ENCODE measurements around the gene PLEKHA7. TPM values are rescaled to one million over a fixed set of nuclear protein-coding genes. Genes with fewer than 3 reads are reported as not detected.

The PLEKHA7 gene
- total RNA-seq, 2 experiments from 2014 or later, result 5.1 to 5.6 TPM

DNA sequence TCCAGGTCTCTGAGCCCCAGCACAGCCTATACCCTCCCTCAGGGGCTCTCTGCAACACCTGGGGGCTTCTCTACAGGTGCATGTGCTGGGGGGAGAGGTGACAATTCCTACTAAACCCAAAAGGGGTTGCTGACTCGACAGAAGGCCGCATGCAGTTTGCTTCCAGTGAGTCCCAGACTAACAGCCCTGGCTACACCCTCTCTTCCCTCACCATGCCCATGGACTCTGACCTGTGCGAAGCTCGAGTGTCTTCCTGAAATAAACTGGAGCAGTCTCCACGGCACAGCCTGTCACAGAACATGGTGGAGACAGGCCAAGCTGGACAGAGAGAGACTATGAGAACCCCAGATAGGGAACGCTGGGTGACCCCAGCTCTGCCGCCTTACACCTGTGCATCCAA, 16.6 kb downstream of the PLEKHA7 start:
- Mint-ChIP-seq H3K36me3 (no peaks in the 10 kb centered on the region), H3K27ac (no peak overlapping the region), H3K4me1 (no peaks in the 10 kb centered on the region), H3K9me3 (no peaks in the 10 kb centered on the region), H3K4me3 (no peak overlapping the region), H3K27me3 (peaks cover 5% of the 10 kb centered on the region)
- no peak for DNase-seq

DNA sequence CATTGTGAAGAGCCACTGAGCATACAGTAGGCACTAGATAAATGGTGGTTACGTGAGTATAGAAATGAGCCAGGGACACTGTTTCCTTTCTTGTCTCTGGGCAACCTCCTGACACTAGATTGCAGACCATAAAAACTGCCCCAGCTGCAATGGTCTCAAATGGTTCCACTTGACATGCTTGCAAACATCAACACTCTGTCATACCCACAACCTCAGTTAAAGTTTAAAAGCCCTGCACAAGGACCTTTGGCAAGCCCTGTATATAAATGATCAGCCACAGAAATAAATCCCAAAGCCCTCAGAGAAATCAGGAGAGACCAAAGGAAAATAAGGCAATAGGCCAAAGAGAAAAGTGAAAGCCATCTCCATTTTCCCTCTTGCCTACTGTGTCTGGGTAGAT, 20.7 kb downstream of the PLEKHA7 start:
- no peak overlapping the region for H3K27ac Mint-ChIP-seq

DNA sequence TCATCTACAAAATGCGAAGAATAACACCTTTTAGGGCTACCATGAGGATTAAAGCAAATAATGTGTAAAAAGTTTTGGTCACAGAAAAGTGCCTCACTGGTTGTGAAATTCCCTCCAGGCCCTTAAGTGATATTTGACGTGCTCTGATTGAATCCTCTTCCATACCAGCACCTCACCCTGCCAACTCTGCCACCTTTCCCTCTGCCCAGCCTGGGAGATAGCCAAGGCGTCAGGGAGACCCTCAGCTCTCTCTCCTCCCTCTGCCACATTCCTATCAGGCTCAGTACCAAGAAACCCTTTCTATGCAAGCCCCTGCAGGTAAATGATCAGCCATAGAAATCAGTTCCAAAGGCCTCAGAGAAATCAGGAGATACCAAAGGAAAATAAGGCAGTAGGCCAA, 21.4 kb downstream of the PLEKHA7 start:
- no peak overlapping the region for H3K27ac Mint-ChIP-seq
- H3K36me3 Mint-ChIP-seq, result no peaks in the 10 kb centered on the region
- peaks cover 9% of the 10 kb centered on the region for H3K4me1 Mint-ChIP-seq
- no peaks in the 10 kb centered on the region for H3K9me3 Mint-ChIP-seq
- H3K27me3 Mint-ChIP-seq, result no peaks in the 10 kb centered on the region
- no peak overlapping the region for H3K4me3 Mint-ChIP-seq
- DNase-seq, result no peak

More for the DNA sequence above, 20.7 kb downstream of the PLEKHA7 start:
- Mint-ChIP-seq H3K4me1 (peaks cover 9% of the 10 kb centered on the region), H3K9me3 (no peaks in the 10 kb centered on the region), H3K27me3 (no peaks in the 10 kb centered on the region), H3K4me3 (no peak overlapping the region), H3K36me3 (no peaks in the 10 kb centered on the region)
- DNase-seq, result no peak

DNA sequence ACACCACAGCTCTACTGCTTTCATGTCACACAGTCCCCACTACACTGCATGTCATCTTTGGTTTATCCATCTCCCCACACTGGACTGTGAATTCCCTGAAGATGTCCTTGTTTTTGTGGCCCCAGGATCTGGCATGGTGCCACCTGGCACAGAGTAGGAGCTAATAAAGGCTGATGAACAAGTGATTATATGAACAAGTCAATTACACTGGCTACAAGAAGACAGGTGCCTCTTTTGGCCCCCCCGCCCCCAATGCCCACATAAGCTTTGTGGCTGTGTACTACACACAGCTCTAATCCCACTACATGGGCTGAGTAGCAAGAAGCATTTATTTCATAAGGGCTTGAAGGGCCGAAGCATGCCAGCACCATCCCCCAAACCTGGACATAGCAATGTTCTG, 24.7 kb downstream of the PLEKHA7 start:
- Mint-ChIP-seq H3K27ac (no peak overlapping the region), H3K4me1 (peaks cover 28% of the 10 kb centered on the region), H3K27me3 (no peaks in the 10 kb centered on the region), H3K36me3 (no peaks in the 10 kb centered on the region), H3K4me3 (no peak overlapping the region), H3K9me3 (no peaks in the 10 kb centered on the region)
- no peak for DNase-seq

DNA sequence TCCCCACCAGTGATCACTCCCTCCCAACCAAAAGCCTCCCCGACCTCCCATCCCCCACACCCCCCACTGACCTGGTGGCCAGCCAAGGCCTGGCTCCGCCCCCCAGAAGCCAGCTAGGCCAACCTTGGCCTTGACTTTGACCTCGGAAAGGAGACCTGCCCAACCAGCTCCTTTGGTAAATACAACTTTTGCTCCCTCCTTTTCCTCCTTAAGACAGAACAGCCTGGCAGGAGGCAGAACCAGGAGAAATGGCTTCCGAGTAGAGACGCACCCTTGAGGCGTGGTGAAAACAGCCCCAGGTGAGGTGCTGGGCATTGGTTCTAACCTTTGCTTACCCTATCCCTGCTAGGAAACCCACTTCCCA, 27.0 kb downstream of the PLEKHA7 start:
- no peak for DNase-seq
- no peak overlapping the region for H3K4me3 Mint-ChIP-seq
- no peaks in the 10 kb centered on the region for H3K36me3 Mint-ChIP-seq
- peaks cover 28% of the 10 kb centered on the region for H3K4me1 Mint-ChIP-seq
- no peaks in the 10 kb centered on the region for H3K27me3 Mint-ChIP-seq
- no peaks in the 10 kb centered on the region for H3K9me3 Mint-ChIP-seq
- H3K27ac Mint-ChIP-seq, result no peak overlapping the region

DNA sequence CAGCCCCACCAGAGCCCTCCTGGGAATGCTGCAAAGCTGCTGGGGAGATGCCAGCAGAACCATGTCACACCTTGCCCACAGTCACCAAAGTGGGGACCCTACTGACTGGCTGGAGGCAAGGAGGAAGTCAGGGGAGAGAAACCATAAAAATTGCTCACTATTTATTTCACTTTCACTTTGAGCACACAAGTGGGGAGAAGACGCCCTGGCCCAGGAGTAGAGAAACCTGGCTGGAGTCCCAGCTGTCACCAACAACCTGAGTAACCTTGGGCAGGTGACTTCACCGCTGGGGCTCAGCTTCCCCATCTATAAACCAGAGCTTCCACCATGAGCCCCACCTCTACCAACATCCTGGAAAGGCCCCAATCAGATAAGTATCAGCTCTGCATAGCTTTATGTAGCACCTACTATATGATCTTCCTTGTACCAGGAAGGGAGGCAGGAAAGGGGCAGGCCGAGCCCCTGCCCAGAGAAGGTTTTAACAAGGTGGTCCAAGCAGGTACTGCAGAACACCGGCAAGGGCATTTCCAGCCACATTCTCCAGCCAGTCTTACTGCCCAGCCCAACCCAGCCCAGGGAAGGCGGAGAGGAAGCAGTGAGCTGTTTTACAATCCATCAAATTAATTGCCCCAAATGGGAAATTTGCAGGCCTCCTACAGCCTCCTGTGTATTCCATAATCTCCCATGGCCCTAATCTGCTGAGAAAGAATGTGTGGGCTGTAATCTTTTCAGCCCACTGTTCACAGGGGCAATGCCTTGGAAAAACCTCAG, 27.6 kb downstream of the PLEKHA7 start:
- H3K4me1 Mint-ChIP-seq, result peaks cover 28% of the 10 kb centered on the region
- peak overlapping the region; percentile 70 for H3K27ac Mint-ChIP-seq
- peak; percentile 74 for DNase-seq
- no peaks in the 10 kb centered on the region for H3K36me3 Mint-ChIP-seq
- no peak overlapping the region for H3K4me3 Mint-ChIP-seq
- H3K9me3 Mint-ChIP-seq, result no peaks in the 10 kb centered on the region
- H3K27me3 Mint-ChIP-seq, result no peaks in the 10 kb centered on the region

DNA sequence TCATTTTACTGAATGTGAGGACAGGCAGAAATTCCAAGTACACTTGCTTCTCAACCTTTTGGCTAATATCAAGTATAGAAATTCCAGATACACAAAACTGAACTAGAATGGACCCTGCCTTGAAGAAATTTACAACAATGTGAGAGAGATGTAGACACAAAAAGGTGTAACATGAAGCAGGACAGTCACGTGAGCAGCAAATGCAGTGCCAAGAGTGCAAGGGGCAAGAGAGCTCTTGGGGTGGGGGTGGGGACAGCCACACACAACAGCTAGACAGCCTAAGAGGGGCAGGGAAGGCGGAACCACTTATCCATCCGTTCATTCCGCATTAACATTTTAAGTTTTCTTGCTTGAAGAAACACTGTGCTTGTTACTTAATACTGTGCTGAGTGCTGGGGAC, 28.9 kb downstream of the PLEKHA7 start:
- Mint-ChIP-seq H3K27ac (no peak overlapping the region), H3K4me3 (no peak overlapping the region), H3K4me1 (peaks cover 28% of the 10 kb centered on the region), H3K36me3 (no peaks in the 10 kb centered on the region), H3K9me3 (no peaks in the 10 kb centered on the region), H3K27me3 (no peaks in the 10 kb centered on the region)
- no peak for DNase-seq

DNA sequence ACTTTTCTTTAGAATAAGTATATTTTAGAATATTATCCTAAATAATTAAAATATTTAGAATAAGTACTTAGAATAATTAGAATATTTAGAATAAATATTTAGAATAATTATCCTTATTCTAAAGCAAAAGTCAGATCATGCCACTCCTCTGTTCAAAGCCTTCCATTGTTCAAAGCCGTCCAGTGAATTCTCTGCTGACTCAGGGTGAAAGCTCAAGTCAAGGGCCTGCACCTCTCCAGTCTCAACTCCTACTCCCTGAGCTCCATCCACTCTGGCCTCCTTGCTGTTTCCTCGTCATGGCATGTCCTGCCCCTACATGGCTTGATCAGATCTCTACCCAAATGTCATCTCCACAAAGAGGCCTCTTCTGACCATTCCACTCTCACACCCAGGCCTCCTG, 30.0 kb downstream of the PLEKHA7 start:
- Mint-ChIP-seq H3K36me3 (no peaks in the 10 kb centered on the region), H3K9me3 (no peaks in the 10 kb centered on the region), H3K27ac (no peak overlapping the region), H3K4me3 (no peak overlapping the region), H3K4me1 (peaks cover 25% of the 10 kb centered on the region), H3K27me3 (no peaks in the 10 kb centered on the region)
- no peak for DNase-seq

DNA sequence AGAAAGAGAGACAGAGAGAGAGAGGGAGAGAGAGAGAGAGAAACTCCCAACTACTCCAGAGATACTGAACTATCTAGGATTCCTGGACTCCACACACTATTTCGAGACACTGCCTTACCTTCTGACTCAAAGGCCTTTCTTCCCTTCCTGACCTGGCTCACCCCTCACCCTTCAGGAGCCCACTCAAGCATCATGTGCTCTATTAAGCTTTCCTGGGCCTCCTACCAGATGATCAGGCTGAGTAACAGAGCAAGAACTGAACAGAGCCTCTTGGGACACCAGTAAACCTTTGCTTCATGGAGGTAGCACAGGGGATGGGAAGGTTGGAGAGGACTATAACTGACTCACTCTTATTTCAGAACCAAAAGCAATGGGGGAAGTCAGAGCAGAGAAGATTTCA, 31.4 kb downstream of the PLEKHA7 start:
- Mint-ChIP-seq H3K27me3 (no peaks in the 10 kb centered on the region), H3K36me3 (no peaks in the 10 kb centered on the region), H3K4me3 (no peak overlapping the region), H3K4me1 (peaks cover 18% of the 10 kb centered on the region), H3K27ac (no peak overlapping the region), H3K9me3 (no peaks in the 10 kb centered on the region)
- DNase-seq, result no peak

DNA sequence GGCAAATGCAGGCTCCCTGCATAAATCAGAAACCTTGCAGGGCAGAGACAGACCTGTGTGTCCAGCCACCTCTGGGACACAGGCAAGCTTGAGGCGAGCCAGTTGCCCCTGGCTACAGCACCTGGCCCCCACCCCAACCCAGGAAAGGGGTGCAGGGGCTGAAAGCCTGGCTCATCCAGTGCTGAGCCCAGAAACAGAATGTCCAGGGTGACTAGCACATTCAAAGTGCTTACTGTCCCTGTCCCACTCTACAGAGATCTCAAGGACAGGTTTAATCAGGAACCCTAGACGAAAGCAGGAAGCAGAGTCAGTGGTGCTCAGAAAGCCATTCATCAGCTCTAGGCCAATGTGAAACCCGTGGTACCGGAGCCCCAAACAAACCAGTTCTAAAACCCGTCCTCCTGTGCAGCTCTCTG, 31.9 kb downstream of the PLEKHA7 start:
- H3K27me3 Mint-ChIP-seq, result peaks cover under 1% of the 10 kb centered on the region
- no peak overlapping the region for H3K27ac Mint-ChIP-seq
- H3K4me1 Mint-ChIP-seq, result peaks cover 13% of the 10 kb centered on the region
- DNase-seq, result no peak
- no peak overlapping the region for H3K4me3 Mint-ChIP-seq
- no peaks in the 10 kb centered on the region for H3K36me3 Mint-ChIP-seq
- H3K9me3 Mint-ChIP-seq, result no peaks in the 10 kb centered on the region

DNA sequence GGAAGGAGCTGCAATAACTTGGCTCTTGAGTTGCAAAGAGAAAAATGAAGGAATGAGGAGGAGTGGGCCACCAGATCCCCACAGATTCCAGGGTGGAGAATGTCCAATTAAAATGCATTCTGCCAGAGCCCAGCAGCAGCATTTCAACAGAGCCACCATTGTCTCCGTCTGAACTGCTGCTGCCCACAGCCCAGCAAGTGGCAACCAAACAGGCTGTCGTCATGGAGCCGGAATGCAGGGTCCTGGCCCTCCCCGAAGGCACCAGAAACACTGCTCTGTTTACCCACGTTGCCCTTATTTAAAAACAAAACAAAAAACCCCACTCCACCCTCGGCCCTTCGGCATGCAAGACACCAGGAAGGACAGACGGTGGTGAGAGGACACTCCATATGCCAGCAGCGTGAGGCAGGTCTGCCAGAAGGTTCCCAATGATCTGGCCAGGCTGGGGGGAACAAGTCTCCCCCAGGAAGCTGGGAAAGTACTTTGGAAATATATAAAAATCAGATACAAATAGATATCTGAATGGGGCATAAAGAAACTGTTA, 32.5 kb downstream of the PLEKHA7 start:
- Mint-ChIP-seq H3K36me3 (no peaks in the 10 kb centered on the region), H3K9me3 (no peaks in the 10 kb centered on the region), H3K27me3 (peaks cover 4% of the 10 kb centered on the region), H3K4me1 (peaks cover 12% of the 10 kb centered on the region), H3K27ac (no peak overlapping the region), H3K4me3 (no peak overlapping the region)
- no peak for DNase-seq

DNA sequence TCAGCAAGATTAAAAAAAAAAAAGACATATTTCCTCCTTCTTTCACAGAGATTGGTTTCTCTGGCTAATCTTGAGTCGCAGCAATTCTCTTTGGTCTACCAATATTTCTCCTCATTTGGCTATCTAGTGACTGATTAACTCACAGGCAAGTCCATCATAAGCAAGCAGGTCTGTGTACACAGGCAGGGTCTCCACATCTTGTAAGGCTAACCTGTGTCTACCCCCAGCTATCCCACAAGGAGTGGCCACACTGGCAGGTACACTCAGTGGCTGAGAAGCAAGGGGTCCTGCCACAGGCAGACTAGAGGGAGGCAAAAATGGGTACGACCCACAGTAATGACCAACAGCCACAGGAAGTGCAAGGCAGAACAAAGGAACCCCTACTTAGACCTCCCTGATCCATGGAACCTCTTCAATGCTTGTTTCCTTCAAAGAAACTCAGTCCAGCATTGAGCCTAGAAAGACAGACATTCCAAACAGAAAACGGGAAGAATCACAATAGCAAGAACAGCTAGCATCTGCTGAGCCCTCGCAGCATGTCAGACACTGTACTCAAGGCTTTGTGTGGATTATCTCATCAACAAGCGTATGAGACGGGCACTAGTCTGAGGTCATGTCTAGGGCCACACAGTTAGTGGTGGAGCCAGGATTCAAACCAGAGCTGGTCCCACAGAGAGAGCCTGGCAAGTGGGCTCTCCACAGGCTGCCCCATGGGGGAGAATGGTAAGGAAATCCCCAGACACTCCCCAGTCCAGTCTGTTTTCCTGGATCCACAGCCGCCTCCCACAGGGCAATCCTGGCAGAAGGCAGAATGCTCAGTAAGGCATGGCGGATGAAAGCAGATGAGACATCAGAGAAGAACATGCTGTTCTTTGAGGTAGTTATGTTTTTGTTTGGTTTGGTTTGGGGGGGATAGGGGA, 34.3 kb downstream of the PLEKHA7 start:
- peaks cover 4% of the 10 kb centered on the region for H3K27me3 Mint-ChIP-seq
- DNase-seq, result no peak
- no peaks in the 10 kb centered on the region for H3K36me3 Mint-ChIP-seq
- H3K4me3 Mint-ChIP-seq, result no peak overlapping the region
- no peaks in the 10 kb centered on the region for H3K4me1 Mint-ChIP-seq
- H3K27ac Mint-ChIP-seq, result no peak overlapping the region
- no peaks in the 10 kb centered on the region for H3K9me3 Mint-ChIP-seq

DNA sequence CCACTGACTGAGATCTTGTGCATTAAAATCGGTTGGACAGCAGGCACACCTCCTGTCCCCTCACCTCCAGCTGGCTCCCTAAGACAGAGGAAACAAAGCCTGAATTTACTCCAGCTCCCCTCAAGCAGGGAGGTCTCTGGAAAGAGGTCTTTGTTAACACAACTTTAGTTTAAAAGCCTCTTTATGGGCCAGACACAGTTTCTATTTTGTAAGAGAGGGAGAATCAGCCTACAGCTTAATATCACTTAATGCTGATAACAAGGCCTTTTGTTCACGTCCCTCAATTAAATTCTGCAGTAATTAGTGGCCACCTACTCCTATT, 36.3 kb downstream of the PLEKHA7 start:
- H3K36me3 Mint-ChIP-seq, result no peaks in the 10 kb centered on the region

DNA sequence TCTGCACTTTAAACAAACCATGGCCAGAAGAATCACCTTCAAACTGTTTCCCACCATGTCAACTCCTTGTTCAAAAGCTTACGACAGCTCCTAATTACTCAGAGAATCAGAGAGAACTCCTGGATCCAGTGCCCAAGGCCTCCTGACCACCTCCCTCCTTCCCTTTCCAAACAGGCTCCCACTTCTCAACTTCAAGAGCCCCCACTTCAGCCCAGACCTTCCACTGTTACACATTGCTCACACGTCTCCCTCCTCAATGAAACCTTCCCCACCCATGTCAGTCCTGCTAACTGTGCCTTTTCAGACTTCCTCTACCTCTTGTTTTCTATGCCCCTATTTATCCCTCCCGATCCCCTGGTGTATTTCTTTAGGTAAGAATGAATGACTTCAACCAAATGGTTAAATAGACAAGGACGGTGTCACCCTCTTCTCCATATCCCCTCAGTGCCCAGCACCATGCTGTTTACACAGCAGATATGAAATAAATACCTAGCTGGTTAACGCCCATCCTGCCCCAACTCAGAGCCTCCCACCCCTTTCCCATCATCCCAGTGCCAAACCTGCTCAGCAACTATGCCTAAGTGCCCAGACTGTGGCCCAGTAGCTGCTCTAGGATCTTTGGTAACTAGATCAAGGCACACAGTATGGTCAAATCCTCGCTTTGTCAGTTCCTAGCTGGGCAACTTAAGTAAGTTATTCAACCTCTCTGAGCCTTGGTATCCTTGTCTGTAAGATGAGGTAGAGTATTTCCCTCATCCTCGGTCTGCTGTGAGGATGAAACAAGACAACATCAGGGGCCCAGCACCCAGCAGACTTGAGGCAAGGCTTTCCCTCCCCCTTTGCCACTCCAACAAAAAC, 36.8 kb downstream of the PLEKHA7 start:
- peaks cover 2% of the 10 kb centered on the region for H3K4me1 Mint-ChIP-seq
- peaks cover 4% of the 10 kb centered on the region for H3K27me3 Mint-ChIP-seq
- no peak overlapping the region for H3K27ac Mint-ChIP-seq
- DNase-seq, result no peak
- H3K36me3 Mint-ChIP-seq, result no peaks in the 10 kb centered on the region
- no peak overlapping the region for H3K4me3 Mint-ChIP-seq
- H3K9me3 Mint-ChIP-seq, result no peaks in the 10 kb centered on the region

More for the DNA sequence above, 36.3 kb downstream of the PLEKHA7 start:
- no peak overlapping the region for H3K4me3 Mint-ChIP-seq
- no peaks in the 10 kb centered on the region for H3K9me3 Mint-ChIP-seq
- peaks cover 2% of the 10 kb centered on the region for H3K4me1 Mint-ChIP-seq
- peaks cover 4% of the 10 kb centered on the region for H3K27me3 Mint-ChIP-seq
- no peak overlapping the region for H3K27ac Mint-ChIP-seq
- DNase-seq, result no peak

DNA sequence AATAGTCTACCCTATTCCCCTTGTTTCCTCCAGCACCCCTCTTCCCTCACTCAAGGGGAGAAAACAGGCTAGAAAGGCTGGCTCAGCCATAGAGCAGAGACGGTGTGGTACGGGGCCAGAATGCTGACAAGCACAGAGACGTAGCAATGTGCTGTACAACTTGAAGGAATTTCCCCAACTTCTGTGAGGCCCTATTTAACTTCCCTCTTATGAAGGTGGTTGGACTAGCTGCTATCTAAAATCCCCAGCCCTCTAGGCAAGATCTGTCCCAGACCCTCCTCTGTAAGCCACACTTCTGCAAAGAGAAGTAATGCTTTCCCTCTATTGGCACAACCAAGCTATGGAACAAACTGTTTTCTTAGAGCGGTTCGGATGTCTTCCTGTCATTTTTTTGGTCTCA, 37.8 kb downstream of the PLEKHA7 start:
- H3K4me3 Mint-ChIP-seq, result no peak overlapping the region
- H3K36me3 Mint-ChIP-seq, result no peaks in the 10 kb centered on the region
- DNase-seq, result no peak
- H3K4me1 Mint-ChIP-seq, result peaks cover 2% of the 10 kb centered on the region
- H3K9me3 Mint-ChIP-seq, result no peaks in the 10 kb centered on the region
- no peak overlapping the region for H3K27ac Mint-ChIP-seq
- H3K27me3 Mint-ChIP-seq, result peaks cover 4% of the 10 kb centered on the region
